Endothelial cell of umbilical vein (primary cell): ENCODE results near the gene TOX2. TPM values are rescaled to one million over a fixed set of nuclear protein-coding genes. Genes with fewer than 3 reads are reported as not detected.

Experiments
- BruUV-seq: library from RNA; stranded (reverse); fragments of 400-500 nt; replicated peaks from 2 replicates; lab custom pipeline; 2021; lab: Mats Ljungman, UMichigan
- CTCF ChIA-PET: fragments of 300-600, 350-600 bp; sonication (Branson Sonifier 250); formaldehyde crosslinking; loops from one replicate; lab custom pipeline; 2021; ENCODE audit warnings: antibody characterized with exemption, inconsistent platforms; lab: Charles Lee
- POLR2A ChIA-PET: fragments of 300-600, 350-600 bp; sonication (Branson Sonifier 250); formaldehyde crosslinking; loops from one replicate; lab custom pipeline; 2021; ENCODE audit warnings: antibody characterized with exemption, inconsistent platforms; lab: Charles Lee
- DNase-seq: peaks from one replicate; pipeline ENCODE4 v3.0.0-alpha.2; 2011; ENCODE audit warnings: low read depth, low spot score
- FAIRE-seq: peaks from 2 replicates; lab custom pipeline; 2011; peaks lifted over from hg19 to GRCh38; lab: Jason Lieb, UNC
- H2AFZ ChIP-seq: 2 replicates; pipeline ENCODE4 v1.6.0; 2012; ENCODE audit warnings: low read depth, low read length, control low read depth, inconsistent platforms
- H3K27ac ChIP-seq: 2 replicates; pipeline ENCODE4 v1.5.1; 2011; ENCODE audit warnings: low read depth, mild to moderate bottlenecking, control low read depth, low read length, moderate library complexity; ENCODE audit not compliant: insufficient read depth
- H3K27me3 ChIP-seq, 2 experiments: 2 replicates each; pipeline versions ENCODE4 v1.6.0 to v1.6.1; 2011; ENCODE audit warnings: low read length in 2 of 2, mixed read lengths in 1 of 2; ENCODE audit not compliant: control insufficient read depth in 2 of 2, insufficient read depth in 2 of 2
- H3K36me3 ChIP-seq, 2 experiments: 2 replicates in 1 of 2; 3 replicates in 1 of 2; pipeline ENCODE4 v1.5.1; 2011; ENCODE audit warnings: low read length in 2 of 2, mild to moderate bottlenecking in 1 of 2, moderate library complexity in 1 of 2; ENCODE audit not compliant: control insufficient read depth in 2 of 2, insufficient read depth in 2 of 2; ENCODE audit errors: extremely low read depth in 1 of 2
- H3K4me1 ChIP-seq: 3 replicates; pipeline ENCODE4 v1.5.1; 2011; ENCODE audit warnings: mild to moderate bottlenecking, low read length; ENCODE audit not compliant: control insufficient read depth, insufficient read depth; ENCODE audit errors: extremely low read depth
- H3K4me2 ChIP-seq: 2 replicates; pipeline ENCODE4 v1.6.1; 2011; ENCODE audit warnings: low read length, control low read depth, mixed read lengths; ENCODE audit not compliant: insufficient read depth
- H3K4me3 ChIP-seq, 3 experiments: fragments of 200-600 bp in 1 of 3; sonication (generic), shearing (Covaris generic) in 1 of 3; replicated peaks in 1 of 3; 2 replicates each; pipeline ENCODE4 v1.5.1; 2011 to 2016; ENCODE audit warnings: control low read depth in 3 of 3, low read length in 3 of 3, mild to moderate bottlenecking in 2 of 3, inconsistent platforms in 1 of 3, low read depth in 1 of 3, moderate library complexity in 1 of 3; ENCODE audit not compliant: insufficient read depth in 1 of 3
- H3K79me2 ChIP-seq: 2 replicates; pipeline ENCODE4 v1.6.0; 2012; ENCODE audit warnings: low read length, inconsistent platforms; ENCODE audit not compliant: control insufficient read depth, insufficient read depth
- H3K9ac ChIP-seq: replicated peaks from 2 replicates; pipeline ENCODE3; 2011; ENCODE audit warnings: low read length, control low read depth; ENCODE audit not compliant: insufficient read depth; ENCODE audit errors: extremely low read depth
- H3K9me1 ChIP-seq: replicated peaks from 3 replicates; pipeline ENCODE4 v1.6.0; 2011; ENCODE audit warnings: mild to moderate bottlenecking, low read length; ENCODE audit not compliant: control insufficient read depth, insufficient read depth; ENCODE audit errors: extremely low read depth
- H3K9me3 ChIP-seq: replicated peaks from 2 replicates; pipeline ENCODE4 v1.5.1; 2012; ENCODE audit warnings: low read length, inconsistent platforms; ENCODE audit not compliant: control insufficient read depth, insufficient read depth
- H4K20me1 ChIP-seq: replicated peaks from 2 replicates; pipeline ENCODE3; 2011; ENCODE audit warnings: mild to moderate bottlenecking, low read length; ENCODE audit not compliant: control insufficient read depth, insufficient read depth; ENCODE audit errors: extremely low read depth
- CTCF ChIP-seq, 2 donors: IDR thresholded peaks; 1 replicate in 1 of 2; 2 replicates in 1 of 2; pipeline ENCODE4 v1.5.1; 2011; ENCODE audit warnings: low read length in 2 of 2, mild to moderate bottlenecking in 2 of 2, moderate library complexity in 2 of 2, control low read depth in 1 of 2, inconsistent platforms in 1 of 2, low read depth in 1 of 2; ENCODE audit not compliant: insufficient read depth in 1 of 2; ENCODE audit errors: extremely low read depth in 1 of 2
- EZH2 ChIP-seq: IDR thresholded peaks from 2 replicates; pipeline ENCODE4 v1.6.1; 2012; ENCODE audit warnings: borderline replicate concordance, low read depth, mild to moderate bottlenecking, moderate library complexity, low read length, inconsistent platforms; ENCODE audit not compliant: severe bottlenecking
- FOS ChIP-seq: IDR thresholded peaks from 2 replicates; pipeline ENCODE4 v1.6.1; 2011; ENCODE audit warnings: mild to moderate bottlenecking, low read length, moderate library complexity, borderline replicate concordance; ENCODE audit not compliant: insufficient read depth
- GATA2 ChIP-seq: IDR thresholded peaks from 2 replicates; pipeline ENCODE4 v1.7.0; 2011; ENCODE audit warnings: low read depth, mild to moderate bottlenecking, moderate library complexity, mixed read lengths, low read length; ENCODE audit not compliant: insufficient read length, insufficient read depth
- JUN ChIP-seq: IDR thresholded peaks from 2 replicates; pipeline ENCODE4 v1.6.1; 2011; ENCODE audit warnings: borderline replicate concordance, low read depth; ENCODE audit not compliant: insufficient read length, insufficient read depth
- MAX ChIP-seq: IDR thresholded peaks from 2 replicates; pipeline ENCODE4 v1.6.1; 2011; ENCODE audit not compliant: insufficient read depth, insufficient read length
- MYC ChIP-seq: IDR thresholded peaks from one replicate; pipeline ENCODE4 v1.6.1; 2011; ENCODE audit warnings: mild to moderate bottlenecking, low read depth, low read length
- POLR2A ChIP-seq: IDR thresholded peaks from 2 replicates; pipeline ENCODE4 v1.6.1; 2012; ENCODE audit warnings: low read depth, mild to moderate bottlenecking, control low read depth, low read length
- POLR2AphosphoS5 ChIP-seq: IDR thresholded peaks from 2 replicates; pipeline ENCODE4 v1.6.1; 2012; ENCODE audit warnings: low read depth, mild to moderate bottlenecking, control low read depth, low read length, moderate library complexity; ENCODE audit not compliant: insufficient read depth
- dilution Hi-C: fragments of 300-500 bp; cut with MboI; formaldehyde crosslinking; loops from one replicate; pipeline ENCODE4 v1.15.0; 2019; ENCODE audit warnings: low sequenced_read_pairs; ENCODE audit not compliant: extremely low pct_ligation_motif_present
- intact Hi-C: fragments of 100-400 bp; cut with micrococcal nuclease; formaldehyde crosslinking; loops from one replicate; pipeline ENCODE4 v1.10.0; 2022
- polyA plus RNA-seq, 4 experiments: library from polyadenylated mRNA; depleted of rRNA in 3 of 4; stranded (reverse) in 3 of 4; unstranded in 1 of 4; fragments of >200 nt; gene quantifications; 2 replicates each; pipeline versions ENCODE4 v1.2.1 to v1.2.3, GENCODE V29; 2011 to 2012; ENCODE audit warnings: missing spikeins in 1 of 4
- total RNA-seq: library from RNA; stranded (reverse); gene quantifications from 2 replicates; pipeline ENCODE4 v1.2.3, GENCODE V29; 2021

Gene TOX2
- total and polyA plus RNA-seq, 2 donors (not counting 3 experiments of a cell fraction or from before 2014, with no cell fraction given), result 7.0 to 18.6 TPM

- Histone ChIP-seq H2AFZ (no peak overlapping the region), H3K4me1 (no peaks in the 10 kb centered on the region), H3K27ac (no peak overlapping the region), H3K4me2 (no peak overlapping the region), H3K9me1 (no peaks in the 10 kb centered on the region), H3K9ac (no peak overlapping the region), H3K27me3 (peaks cover 11 to 28% of the 10 kb centered on the region in 2 experiments), H3K4me3 (no peak overlapping the region), H4K20me1 (no peaks in the 10 kb centered on the region), H3K36me3 (no peaks in the 10 kb centered on the region), H3K9me3 (no peaks in the 10 kb centered on the region), H3K79me2 (no peaks in the 10 kb centered on the region)
- POLR2A ChIA-PET, result no interaction called here
- BruUV-seq, result no TSS peak
- TF ChIP-seq GATA2 (no peak), POLR2AphosphoS5 (no peak), JUN (no peak), MYC (no peak), CTCF (IDR thresholded peaks at IDR 0.05; ENCODE audit: extremely low read depth in 1 of 2, insufficient read depth in 1 of 2, low read depth in 1 of 2, low read length in 2 of 2) (no peak), FOS (no peak), MAX (no peak), EZH2 (no peak), POLR2A (no peak)
- CTCF ChIA-PET, result interaction anchor here (1.0 to 1.7 kb wide), 2 partner anchors 13 to 83 kb away, joined by 3 read pairs; no protein-coding TSS in a partner anchor
- DNase-seq, result no peak
- dilution Hi-C loops, result no loop called here
- no peak for FAIRE-seq
- intact Hi-C loops, result no loop called here
Measured at GRCh38 chr20:44106615-44107014, 192.0 kb downstream of the TOX2 start.
